Testis (tissue), 2 donors: ENCODE data around the gene DIAPH3.

Source experiments
- POLR2A ChIP-seq: fragments of 450-650 bp; IDR thresholded peaks from one replicate; pipeline ENCODE4 v1.6.1; 2017; ENCODE audit warnings: antibody characterized with exemption, mild to moderate bottlenecking, moderate library complexity
- TF ChIP-seq, protein P1 (sequence below), 3 experiments: fragments of 450-650 bp in 2 of 3; fragments of 200-600 bp in 1 of 3; sonication (generic) in 1 of 3; IDR thresholded peaks; one replicate each; pipeline ENCODE4 v1.5.1; 2016 to 2019; ENCODE audit warnings: antibody characterized with exemption in 3 of 3, mild to moderate bottlenecking in 2 of 3, moderate library complexity in 1 of 3

DNA sequence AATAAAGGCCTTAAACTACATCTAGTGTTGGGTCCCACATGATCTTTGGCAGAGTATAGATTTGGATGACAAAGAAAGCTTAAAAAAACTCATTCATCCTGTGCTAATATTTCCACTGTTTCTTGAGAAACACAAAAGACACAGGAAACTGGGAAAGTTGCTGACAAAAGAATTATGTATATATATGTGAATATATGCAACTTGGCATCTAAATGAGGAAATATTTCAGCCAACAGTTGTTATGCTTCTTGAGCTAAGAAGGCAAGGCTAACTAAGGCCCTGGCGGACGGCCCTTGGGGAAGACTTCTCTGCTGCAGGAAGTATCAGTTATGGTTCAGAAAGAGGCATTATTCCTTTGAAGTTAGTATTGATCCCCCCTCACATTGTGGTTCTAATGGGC, 491.8 kb downstream of the DIAPH3 start:
- no peak for TF ChIP-seq POLR2A
- TF ChIP-seq, protein P1, sequence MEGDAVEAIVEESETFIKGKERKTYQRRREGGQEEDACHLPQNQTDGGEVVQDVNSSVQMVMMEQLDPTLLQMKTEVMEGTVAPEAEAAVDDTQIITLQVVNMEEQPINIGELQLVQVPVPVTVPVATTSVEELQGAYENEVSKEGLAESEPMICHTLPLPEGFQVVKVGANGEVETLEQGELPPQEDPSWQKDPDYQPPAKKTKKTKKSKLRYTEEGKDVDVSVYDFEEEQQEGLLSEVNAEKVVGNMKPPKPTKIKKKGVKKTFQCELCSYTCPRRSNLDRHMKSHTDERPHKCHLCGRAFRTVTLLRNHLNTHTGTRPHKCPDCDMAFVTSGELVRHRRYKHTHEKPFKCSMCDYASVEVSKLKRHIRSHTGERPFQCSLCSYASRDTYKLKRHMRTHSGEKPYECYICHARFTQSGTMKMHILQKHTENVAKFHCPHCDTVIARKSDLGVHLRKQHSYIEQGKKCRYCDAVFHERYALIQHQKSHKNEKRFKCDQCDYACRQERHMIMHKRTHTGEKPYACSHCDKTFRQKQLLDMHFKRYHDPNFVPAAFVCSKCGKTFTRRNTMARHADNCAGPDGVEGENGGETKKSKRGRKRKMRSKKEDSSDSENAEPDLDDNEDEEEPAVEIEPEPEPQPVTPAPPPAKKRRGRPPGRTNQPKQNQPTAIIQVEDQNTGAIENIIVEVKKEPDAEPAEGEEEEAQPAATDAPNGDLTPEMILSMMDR (IDR thresholded peaks at IDR 0.05), result no peak
